Left lung (tissue), 10 donors: ENCODE measurements around the gene ITGB5. TPM values are rescaled to one million over a fixed set of nuclear protein-coding genes. Genes with fewer than 3 reads are reported as not detected.

Experiments
- ATAC-seq: fragments of 200-7000 bp; cut with Tn5 transposase; one replicate; pipeline ENCODE4 v1.9.1; 2020; ENCODE audit warnings: moderate library complexity
- DNase-seq, 4 donors: peaks; one replicate each; pipeline ENCODE4 v3.0.0-alpha.2; 2013 to 2020
- H3K27ac ChIP-seq, 2 donors: fragments of 200-600 bp; sonication (generic) in 1 of 2; one replicate each; pipeline versions ENCODE4 v1.5.0 to v1.8.0; 2020 to 2021
- H3K27me3 ChIP-seq, 2 donors: fragments of 200-600 bp; sonication (generic) in 1 of 2; one replicate each; pipeline versions ENCODE4 v1.5.0 to v1.8.0; 2020 to 2021
- H3K36me3 ChIP-seq, 2 donors: fragments of 200-600 bp; sonication (generic) in 1 of 2; one replicate each; pipeline versions ENCODE4 v1.5.0 to v1.8.0; 2020 to 2021
- H3K4me1 ChIP-seq, 2 donors: fragments of 200-600 bp; one replicate each; pipeline ENCODE4 v1.8.0; 2021
- H3K4me3 ChIP-seq, 2 donors: fragments of 200-600 bp; sonication (generic) in 1 of 2; one replicate each; pipeline versions ENCODE4 v1.5.0 to v1.8.0; 2020 to 2021; ENCODE audit warnings: mild to moderate bottlenecking in 1 of 2
- H3K9me3 ChIP-seq, 2 donors: fragments of 200-600 bp; sonication (generic) in 1 of 2; one replicate each; pipeline versions ENCODE4 v1.5.0 to v1.8.0; 2020 to 2021
- intact Hi-C, 2 donors: fragments of 100-400 bp; cut with DNase I; formaldehyde crosslinking; loops; one replicate each; pipeline versions ENCODE4 v1.11.2 to v1.14.2; 2022
- polyA plus RNA-seq, 6 donors: library from polyadenylated mRNA; unstranded; fragments of 120-200 nt; gene quantifications; one replicate each; pipeline ENCODE4 v1.2.1, GENCODE V29; 2013; ENCODE audit not compliant: insufficient read length in 6 of 6
- total RNA-seq, 2 donors: library from RNA; stranded (reverse); fragmentation: NEBNext Ultra II Directional; extraction: Animal tissue kit (Norgen Biotek cat#: 25700); gene quantifications; one replicate each; pipeline ENCODE4 v1.2.1, GENCODE V29; 2021
- TF ChIP-seq, protein P1 (sequence below), 2 donors: fragments of 200-600 bp; sonication (generic) in 1 of 2; IDR thresholded peaks; one replicate each; pipeline versions ENCODE4 v1.5.0 to v1.8.0; 2021; ENCODE audit warnings: antibody characterized with exemption in 2 of 2
- donor health status: DM: no; HTN: yes; CAD: no.
- donor health status: DM: no; HTN: no; CAD: no.

The ITGB5 gene
- total and polyA plus RNA-seq, 8 donors: 54.8 to 142 (median 67.4) TPM

DNA sequence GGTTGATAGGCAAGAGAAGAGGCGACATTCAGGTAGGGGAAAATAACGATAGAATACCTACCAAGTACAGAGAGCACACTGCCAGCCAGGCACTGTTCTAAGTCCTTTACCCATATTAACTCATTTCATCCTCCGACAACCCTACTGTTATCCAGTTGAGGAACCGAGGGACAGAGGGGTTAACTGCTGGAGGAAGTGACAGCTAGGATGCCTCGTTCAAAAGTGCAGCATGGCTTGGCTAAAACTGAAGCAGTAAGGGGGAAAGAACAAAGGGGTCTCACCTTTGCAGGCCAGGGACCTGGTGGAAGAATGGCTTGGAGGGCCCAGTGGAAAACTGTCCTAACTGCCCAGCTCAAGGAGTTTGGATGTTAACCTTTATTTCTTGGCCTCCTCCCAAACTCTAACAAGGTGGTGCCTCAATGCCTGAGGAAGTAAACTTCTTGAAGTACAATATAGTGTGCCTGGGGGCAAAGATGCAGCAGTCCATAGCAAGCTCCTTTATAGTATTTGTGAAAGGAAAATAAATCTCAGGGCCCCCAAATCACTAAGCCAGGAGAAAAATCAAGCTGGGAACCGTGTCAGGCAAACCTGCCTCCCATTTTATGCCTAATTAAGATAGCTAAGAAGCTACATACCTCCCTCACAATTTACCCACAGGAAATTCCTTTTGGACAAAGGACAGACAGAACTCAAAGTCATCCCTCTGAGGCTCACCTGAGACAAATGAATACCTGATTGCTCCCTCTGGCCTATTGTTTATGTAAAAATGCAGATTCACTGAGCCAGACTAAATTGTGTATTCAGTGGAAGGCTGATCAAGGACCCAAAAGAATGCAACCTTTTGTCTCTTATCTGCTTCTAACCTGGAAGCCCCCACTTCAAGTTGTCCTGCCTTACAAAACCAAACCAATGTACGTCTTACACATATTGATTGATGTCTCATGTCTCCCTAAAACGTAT lies 1.6 kb upstream of the ITGB5 start:
- H3K36me3 ChIP-seq: no peaks in the 10 kb centered on the region
- H3K27ac ChIP-seq: no peak overlapping the region
- TF ChIP-seq, protein P1, sequence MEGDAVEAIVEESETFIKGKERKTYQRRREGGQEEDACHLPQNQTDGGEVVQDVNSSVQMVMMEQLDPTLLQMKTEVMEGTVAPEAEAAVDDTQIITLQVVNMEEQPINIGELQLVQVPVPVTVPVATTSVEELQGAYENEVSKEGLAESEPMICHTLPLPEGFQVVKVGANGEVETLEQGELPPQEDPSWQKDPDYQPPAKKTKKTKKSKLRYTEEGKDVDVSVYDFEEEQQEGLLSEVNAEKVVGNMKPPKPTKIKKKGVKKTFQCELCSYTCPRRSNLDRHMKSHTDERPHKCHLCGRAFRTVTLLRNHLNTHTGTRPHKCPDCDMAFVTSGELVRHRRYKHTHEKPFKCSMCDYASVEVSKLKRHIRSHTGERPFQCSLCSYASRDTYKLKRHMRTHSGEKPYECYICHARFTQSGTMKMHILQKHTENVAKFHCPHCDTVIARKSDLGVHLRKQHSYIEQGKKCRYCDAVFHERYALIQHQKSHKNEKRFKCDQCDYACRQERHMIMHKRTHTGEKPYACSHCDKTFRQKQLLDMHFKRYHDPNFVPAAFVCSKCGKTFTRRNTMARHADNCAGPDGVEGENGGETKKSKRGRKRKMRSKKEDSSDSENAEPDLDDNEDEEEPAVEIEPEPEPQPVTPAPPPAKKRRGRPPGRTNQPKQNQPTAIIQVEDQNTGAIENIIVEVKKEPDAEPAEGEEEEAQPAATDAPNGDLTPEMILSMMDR (IDR thresholded peaks at IDR 0.05): no peak
- intact Hi-C loops: loop anchor here in 1 of 2 donors (5.0 kb wide), 1 partner anchor 101 kb away; no protein-coding TSS in a partner anchor
- peaks cover 0 to 43% of the 10 kb centered on the region in 2 donors for H3K27me3 ChIP-seq
- ATAC-seq: no peak
- DNase-seq: no peak
- H3K9me3 ChIP-seq: no peaks in the 10 kb centered on the region
- H3K4me1 ChIP-seq: peaks cover 0 to 17% of the 10 kb centered on the region in 2 donors
- H3K4me3 ChIP-seq: no peak overlapping the region

DNA sequence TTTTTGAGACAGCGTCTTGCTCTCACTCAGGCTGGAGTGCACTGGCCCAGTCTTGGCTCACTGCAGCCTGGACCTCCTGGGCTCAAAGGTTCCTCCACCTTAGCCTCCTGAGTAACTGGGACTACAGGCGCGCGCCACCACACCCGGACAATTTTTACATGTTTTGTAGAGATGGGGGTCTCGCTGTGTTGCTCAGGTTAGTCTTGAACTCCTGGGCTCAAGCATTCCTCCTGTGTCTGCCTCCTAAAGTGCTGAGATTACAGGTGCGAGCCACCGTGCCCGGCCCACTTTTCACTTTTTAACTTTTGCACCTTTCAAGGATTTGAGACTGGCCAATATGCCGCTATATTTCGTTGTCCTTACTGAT lies 750 bp upstream of the ITGB5 start:
- peaks cover 0 to 43% of the 10 kb centered on the region in 2 donors for H3K27me3 ChIP-seq
- ATAC-seq (no peak), DNase-seq (no peak)
- no peaks in the 10 kb centered on the region for H3K36me3 ChIP-seq
- TF ChIP-seq, protein P1 (IDR thresholded peaks at IDR 0.05): no peak
- no peaks in the 10 kb centered on the region for H3K9me3 ChIP-seq
- H3K4me1 ChIP-seq: peaks cover 0 to 17% of the 10 kb centered on the region in 2 donors
- H3K27ac ChIP-seq: no peak overlapping the region
- peak overlapping the region; percentile 61 to 64 for H3K4me3 ChIP-seq
- intact Hi-C loops: loop anchor here in 1 of 2 donors (5.0 kb wide), 1 partner anchor 101 kb away; no protein-coding TSS in a partner anchor

DNA sequence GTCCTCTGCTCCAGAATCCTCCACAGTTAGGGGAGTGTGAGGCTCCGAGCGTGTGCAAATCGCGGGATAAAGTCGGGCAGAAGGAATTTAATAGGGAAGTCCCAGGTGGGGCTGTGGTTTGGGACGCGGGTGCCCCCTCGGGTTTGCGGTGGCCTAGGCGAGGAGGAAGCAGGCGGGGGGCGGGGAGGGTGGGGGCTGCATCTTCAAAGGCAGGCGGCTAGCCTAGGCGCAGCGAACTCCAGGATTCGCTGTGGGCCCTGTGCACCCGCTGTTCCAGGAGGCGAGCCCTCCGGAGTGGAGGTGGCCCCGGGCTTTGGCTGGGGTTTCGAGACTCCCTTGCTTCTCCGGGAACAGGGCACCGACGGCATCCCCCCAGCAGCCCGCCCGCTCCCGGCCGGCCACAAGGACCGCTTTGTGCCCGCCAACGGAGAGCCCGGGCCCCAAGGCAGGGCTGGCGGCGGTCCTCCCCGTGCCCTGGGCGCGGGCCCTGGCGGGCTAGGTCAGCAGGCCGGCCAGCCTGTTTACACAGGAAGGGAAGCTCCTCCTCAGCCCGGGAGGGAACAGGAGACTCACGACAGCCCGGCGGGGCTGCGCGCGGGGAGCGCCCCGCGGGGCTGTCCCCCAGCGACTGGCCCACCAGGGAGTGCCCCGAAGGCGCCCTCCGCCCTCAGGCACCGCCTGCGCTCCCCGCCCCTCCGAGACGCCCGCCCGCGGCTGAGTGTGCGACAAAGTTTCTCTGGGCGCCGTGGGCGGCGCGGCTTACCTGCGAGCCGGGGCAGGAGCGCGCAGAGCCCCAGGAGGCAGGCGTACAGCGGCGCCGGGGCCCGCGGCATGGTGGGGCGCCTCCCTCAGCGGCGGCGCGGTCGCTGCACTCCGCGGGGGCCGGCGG lies 753 bp downstream of the ITGB5 start:
- peaks cover 0 to 43% of the 10 kb centered on the region in 2 donors for H3K27me3 ChIP-seq
- peak; percentile 27 to 84 (median 56) for DNase-seq
- peak; percentile 75 for ATAC-seq
- H3K27ac ChIP-seq: peak overlapping the region; percentile 76 to 85
- intact Hi-C loops: loop anchor here in 1 of 2 donors (5.0 kb wide), 1 partner anchor 99 kb away; no protein-coding TSS in a partner anchor
- H3K9me3 ChIP-seq: no peaks in the 10 kb centered on the region
- TF ChIP-seq, protein P1 (IDR thresholded peaks at IDR 0.05): no peak
- peak overlapping the region; percentile 64 for H3K4me3 ChIP-seq
- H3K36me3 ChIP-seq: no peaks in the 10 kb centered on the region
- peaks cover 0 to 17% of the 10 kb centered on the region in 2 donors for H3K4me1 ChIP-seq

DNA sequence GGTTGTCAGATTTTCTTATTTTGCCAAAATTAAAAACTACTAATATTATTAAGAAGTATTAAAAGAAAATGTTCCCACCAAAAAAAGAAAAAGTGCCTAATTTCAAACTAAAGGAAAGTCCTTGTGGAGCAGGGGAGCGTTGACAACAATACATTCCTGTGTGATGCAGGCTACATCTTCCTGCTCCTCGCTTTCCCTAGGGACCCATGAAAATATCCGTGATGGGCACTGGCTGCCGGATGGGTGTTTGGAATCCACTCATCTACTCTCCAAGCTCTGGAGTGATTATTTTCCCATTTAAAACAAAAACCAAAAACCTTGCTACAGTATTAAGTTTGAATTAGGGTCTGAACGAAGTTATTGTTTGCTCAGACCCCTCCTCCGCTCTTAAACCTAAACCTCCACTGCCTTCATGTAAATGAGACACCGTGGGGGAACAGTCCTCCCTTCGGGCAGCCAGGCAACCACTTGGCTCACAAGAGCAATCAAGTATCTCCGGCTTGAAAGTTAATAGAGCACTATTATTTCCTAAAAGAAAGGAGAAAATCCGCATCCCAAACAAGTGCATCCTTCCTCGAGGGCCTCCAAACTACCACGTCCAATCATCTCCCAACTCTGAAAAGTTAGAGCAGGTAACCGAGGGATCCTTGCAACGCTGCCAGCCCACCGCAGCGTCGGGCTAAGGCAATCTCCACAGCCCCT lies 1.5 kb downstream of the ITGB5 start:
- peak overlapping the region; percentile 64 for H3K4me3 ChIP-seq
- H3K36me3 ChIP-seq: no peaks in the 10 kb centered on the region
- intact Hi-C loops: loop anchor here in 1 of 2 donors (5.0 kb wide), 1 partner anchor 98 kb away; no protein-coding TSS in a partner anchor
- H3K9me3 ChIP-seq: no peaks in the 10 kb centered on the region
- peak overlapping the region; percentile 76 to 85 for H3K27ac ChIP-seq
- no peak for ATAC-seq
- TF ChIP-seq, protein P1 (IDR thresholded peaks at IDR 0.05): no peak
- peaks cover 0 to 43% of the 10 kb centered on the region in 2 donors for H3K27me3 ChIP-seq
- peaks cover 0 to 17% of the 10 kb centered on the region in 2 donors for H3K4me1 ChIP-seq
- DNase-seq: peak in 2 of 4 donors; percentile 7 to 15
